HG03565 (cell line): ENCODE results near the gene LBP.
"Not testable (repeated sequence)": the region's sequence is repeated elsewhere in the genome, so short reads cannot be mapped to it uniquely, and the experiment has no call there.

Source experiments
- ATAC-seq: cut with Tn5 transposase; IDR thresholded peaks from one replicate; pipeline ENCODE4 v1.9.1; 2021; ENCODE audit warnings: mild to moderate bottlenecking, moderate library complexity; ENCODE audit not compliant: unreplicated experiment

The LBP gene

DNA sequence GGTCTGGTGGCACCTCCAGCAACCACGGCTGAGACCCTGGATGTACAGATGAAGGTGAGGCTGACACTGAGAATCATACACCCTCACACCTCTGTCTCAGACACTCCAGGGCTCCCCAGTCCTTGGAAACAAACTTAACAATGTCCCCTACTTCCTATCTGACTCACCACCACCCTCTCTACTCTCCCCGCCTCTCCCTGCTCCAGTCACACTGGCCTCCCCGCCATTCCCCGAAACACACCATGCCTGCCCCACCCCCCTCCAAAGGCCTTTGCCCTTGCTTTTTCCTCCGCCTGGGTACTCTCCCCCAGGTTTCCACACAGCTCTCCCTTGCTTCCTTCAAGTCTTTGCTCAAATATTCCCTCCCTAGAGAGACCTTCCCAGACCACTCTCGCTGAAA, 26.1 kb upstream of the LBP start:
- no peak for ATAC-seq

DNA sequence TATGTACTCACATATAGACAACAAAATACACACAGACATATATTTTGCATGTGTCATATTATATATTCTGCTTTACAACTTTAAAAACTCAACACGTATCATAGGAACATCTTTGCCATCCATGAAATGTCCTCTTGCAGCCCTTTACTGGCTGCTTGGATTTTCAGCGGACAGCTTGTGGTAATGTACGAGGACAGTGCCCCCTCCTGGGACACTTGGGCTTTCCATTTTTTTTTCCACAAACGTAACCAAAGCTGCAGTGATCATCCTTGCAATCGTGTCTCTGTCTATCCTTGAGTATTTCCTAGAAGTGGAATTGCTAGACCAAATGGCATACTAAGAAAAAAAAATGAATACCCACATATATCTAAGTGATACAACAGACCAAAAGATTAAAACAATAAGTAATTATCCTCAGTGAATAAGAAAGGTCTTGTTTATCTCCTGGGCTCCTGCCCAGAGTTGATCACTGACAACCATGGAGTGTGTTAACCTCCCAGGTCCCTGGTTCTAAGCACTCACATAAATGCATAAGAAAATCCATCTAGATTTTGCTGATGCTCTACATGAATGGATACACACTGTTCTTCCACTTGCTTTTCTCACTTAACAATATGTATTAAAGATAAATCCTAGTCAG, 24.2 kb upstream of the LBP start:
- ATAC-seq = no peak

DNA sequence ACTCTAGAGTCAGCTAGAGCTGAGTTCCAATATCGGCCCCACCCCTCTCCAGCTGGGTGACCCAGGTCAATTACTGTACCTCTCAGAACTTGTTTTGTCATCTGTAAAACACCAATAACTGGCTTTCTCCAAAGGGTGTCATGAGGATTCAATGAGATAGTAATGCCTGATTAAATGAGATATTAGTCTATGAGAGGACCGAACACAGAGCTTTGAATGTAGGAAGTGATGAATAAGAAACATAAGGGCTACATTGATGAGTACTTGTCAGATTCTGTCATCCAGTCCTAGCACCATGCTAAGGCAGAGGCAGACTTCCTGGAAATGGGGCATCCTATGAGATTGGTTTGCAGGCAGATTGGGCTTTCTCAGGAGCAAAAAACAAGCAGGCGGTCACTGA, 22.1 kb upstream of the LBP start:
- no peak for ATAC-seq

DNA sequence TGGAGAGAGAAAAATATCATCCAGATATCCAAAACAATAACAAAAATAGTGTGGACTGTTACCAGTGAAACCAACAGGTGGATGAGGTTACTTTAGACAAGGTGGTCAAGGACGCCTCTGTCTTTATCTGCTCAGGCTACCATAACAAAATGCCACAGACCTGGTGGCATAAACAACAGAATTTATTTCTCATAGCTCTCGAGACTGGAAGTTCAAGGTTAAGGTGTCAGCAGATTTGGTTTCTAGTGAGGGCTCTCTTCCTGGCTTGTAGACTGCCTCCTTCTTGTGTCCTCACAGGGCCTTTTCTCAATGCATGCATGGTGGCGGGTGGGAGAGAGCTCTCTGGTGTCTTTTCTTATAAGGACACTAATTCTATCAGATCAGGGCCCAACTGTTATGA, 21.1 kb upstream of the LBP start:
- ATAC-seq = no peak

DNA sequence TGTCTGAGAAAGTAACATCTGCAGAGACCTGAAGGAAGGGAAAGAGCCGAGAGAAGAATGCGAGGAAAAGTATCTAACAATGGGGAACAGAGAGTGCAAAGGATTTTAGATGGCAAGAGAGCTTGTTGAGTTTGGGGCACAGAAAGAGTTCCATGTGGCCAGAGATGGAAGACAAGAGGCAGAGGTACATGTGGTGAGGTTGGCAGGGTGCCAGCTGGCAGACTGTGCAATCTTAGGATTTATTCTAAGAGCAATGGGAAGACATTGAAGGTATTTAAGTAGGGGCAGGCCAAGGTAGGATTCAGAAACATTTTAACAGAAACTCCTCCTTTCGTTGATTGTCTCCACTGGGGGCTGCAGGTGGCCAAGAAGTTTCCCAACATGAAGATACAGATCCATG, 20.4 kb upstream of the LBP start:
- ATAC-seq = no peak

DNA sequence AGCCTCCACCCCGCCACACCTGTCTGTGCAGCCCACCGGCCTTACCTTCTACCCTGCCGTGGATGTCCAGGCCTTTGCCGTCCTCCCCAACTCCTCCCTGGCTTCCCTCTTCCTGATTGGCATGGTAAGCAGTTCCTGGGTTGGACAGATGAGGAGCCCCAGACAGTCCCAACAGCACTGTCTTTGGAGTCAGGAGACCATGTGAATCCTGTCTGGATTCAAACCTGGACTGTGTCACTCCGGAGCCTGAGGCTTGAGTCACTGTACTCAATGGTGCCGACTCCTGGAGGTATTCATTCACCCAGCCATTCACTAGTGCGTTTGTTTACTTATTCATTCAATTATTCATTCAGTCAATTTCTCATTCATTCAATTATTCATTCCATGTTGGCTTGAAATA, 20.0 kb upstream of the LBP start:
- ATAC-seq = no peak

DNA sequence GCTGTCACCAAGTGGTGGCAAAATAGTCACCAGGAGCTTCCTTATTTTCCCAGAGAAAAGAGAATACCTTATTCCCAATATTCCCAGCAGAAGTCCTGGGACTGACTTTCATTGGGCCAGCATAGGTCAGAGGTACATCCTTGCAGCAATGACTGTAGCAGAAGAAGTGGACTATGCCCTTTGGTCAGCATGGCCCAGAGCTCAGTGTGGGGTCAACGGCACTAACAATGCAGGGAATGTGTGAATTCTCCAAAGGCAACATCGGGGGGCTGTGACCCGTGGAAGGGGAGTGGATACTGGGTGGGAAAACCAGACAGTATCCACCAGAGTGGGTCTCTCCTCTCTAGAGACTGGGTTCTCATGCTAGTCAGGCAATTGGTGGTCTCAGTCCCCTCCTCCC, 15.6 kb upstream of the LBP start:
- ATAC-seq = no peak

DNA sequence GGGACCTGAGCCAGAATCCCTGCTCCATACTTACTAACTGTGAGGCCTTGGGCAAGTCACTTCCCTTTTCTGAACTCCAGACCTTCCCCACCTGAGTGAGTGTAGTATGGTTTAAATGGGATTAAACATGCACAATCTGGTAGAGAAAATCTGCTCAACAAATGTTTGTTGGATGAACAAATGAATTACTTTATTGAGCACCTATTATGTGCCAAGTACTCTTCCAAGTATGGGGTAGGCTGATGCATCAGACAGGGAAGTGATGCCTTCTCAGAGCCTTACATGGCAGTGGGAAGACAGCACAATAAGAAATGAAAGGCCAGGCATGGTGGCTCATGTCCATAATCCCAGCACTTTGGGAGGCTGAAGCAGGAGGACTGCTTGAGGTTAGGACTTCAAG, 15.0 kb upstream of the LBP start:
- ATAC-seq = no peak

DNA sequence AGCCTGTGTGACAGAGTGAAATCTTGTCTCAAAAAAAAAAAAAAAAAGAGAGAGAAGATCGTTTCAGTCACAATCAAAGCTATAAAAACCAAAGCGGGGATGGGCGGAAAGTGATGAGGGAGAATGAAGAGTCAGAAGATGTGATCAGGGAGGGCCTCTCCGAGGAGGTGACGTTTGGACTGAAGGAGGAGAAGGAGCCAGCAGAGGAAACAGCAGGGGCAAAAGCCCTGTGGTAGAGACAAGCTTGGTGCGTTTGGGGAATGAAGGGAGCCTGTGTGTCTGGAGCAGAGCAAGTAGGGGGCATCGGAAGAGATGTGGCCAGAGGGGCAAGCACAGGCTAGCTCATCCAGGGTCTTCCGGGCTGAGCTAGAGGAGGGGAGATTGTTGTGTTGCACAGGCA, 14.5 kb upstream of the LBP start:
- no peak for ATAC-seq

DNA sequence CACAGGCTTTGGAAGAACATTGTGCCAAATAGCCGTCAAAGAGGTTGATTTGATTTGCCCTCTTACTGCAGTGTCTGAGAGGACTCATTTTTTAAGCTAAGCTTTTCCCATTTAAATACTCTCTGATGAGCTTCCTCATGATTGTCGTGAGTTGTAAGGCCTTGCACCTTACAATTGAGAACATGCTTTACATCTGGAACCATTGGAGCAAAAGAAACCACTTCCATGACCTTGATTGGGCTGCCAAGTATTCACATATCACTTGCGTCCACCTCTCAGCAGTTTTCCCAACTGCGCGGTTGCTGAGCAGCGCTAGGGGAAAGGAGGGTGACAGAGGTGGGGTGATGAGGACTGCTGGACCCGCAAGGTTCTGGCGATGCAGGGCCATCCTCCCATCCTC, 12.3 kb upstream of the LBP start:
- no peak for ATAC-seq

DNA sequence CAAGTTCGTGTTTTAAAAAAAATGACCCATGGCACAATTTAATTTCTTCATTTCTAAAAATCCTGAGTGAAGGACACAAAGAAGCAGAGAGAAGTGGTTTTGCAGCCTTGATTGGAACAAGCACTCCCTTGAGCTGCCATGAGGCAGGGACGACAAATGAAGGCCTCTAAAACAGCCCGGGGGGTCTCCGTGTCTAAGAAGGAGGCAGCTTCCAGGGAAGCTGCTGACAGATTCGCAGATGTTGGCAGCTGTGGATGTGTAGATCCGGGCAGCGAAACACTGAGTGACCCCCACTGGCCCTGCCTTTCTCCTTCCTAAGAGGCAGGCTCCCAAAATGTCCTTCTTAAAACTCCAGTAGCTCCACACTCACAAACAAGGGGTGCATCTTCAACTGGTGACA, 9.6 kb upstream of the LBP start:
- no peak for ATAC-seq

DNA sequence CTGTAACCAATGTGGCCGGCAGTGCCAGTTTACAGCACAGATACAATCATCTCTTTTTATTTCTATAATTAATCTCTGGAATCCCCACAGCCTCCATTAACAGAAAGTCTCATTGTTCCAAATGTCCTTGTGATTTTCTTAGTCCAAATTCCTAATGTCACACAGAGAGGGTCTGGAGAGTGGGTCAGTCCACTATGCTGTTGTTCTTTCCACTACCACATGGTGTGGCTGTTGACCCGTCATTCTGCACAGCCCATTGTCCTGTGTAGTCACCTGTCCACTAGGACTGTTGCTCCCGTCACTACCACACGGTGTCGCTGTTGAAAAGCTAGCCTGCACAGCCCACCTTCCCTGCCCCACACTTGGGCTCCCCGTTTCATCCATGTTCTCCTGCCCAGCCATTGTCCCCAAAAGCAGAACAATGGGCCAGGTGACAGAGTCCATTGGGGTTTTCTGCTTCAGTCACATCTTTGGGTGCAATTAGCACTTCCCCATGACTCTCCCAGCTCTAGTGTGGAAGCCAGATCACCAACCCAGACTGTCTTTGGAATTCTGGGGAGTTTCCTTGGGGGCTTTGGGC, 8.6 kb upstream of the LBP start:
- no peak for ATAC-seq

DNA sequence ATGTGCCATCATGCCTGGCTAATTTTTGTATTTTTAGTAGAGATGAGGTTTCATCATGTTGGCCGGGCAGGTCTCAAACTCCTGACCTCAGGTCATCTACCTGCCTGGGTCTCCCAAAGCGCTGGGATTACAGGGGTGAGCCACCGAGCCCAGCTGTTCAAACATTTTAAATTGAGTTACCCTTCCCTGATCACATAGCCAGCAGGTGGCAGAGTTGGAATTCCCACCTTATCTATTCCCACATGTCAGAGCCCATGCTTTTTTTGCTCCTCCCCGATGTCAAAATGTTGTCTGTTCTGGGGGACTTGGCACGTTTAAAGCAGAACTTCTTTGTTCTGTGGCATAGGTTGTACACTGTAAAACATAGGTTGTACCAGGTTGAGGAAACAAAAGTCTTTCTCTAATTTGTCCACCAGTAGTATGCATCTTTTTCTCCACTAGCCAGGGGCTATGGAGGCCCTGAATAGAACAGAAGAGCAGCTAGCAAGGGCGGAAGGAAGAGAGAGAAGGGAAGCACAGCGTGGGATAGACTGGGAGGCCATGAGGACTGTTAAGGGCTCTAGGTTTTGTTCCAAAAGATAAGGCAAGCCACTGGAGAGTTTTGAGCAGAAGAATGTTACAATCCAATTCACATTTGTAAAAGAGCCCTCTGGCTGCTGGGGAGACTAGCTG, 7.3 kb upstream of the LBP start:
- ATAC-seq = no peak

DNA sequence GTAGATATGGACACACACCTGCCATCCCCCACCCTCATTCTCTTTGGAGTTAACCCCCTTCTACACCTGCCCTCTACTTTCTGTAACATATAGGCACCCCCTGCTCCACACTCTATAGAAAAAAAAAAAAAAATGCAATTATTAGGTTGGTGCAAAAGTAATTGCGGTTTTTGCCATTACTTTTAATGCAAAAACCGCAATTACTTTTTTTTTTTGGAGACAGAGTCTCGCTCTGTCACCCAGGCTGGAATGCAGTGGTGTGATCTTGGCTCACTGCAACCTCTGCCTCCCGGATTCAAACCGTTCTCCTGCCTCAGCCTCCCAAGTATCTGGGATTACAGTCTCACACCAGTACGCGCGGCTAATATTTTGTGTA, 6.8 kb upstream of the LBP start:
- ATAC-seq = not testable (repeated sequence)

DNA sequence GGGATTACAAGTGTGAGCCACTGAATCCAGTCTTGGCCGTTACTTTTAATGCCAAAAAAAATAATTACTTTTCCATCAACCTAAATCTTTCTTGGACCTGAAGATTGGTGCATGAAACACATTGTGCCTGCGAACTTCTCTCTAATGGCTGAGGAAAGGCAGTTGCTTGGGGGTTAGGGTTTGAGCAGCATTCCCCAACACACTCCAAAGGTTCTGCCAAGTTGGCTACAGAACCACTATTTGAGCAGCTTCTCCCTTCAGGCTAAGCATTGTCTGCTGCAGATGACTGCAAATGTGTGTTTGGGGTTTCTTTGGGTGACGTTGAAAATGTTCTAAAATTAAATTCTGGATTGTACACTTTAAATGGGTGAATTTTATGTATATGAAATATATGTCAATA, 6.3 kb upstream of the LBP start:
- no peak for ATAC-seq

DNA sequence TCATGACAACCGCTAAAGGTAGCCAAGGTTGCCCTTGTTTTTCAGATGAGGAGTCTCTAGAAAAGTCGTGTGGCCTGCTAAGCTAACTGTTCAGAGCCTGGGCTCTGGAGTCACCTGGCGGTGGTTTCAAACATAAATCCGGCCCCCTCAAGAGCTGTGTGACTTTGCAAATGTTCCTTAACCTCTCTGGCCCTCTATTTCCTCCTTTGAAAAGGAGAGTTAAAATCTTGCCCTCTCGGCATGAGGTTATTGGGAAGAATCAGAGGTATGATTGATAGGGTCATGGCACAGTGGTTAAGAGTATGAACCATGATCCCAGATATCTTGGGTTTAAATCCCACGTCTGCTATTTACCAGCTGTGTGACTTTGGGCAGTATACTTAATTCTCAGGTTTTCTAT, 5.6 kb upstream of the LBP start:
- no peak for ATAC-seq

DNA sequence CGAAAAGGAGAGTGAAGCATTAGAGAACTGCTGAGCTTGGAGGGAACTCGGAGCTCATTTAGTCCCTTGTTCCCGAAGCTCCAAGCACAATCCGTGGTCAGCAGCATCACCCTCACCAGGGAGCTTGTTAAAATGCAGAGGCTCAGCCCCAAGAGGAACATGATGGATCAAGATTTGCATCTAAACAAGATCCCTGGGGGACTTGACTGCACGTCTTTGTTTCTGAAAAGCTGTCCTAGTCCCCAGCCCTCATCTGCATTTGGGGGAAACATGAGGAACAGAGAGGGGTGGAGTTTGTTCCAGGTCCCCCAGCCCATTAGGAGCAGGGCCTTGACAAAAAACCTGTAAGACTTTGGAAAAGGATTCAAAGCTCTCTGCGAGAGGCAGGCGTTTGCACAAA, 4.1 kb upstream of the LBP start:
- no peak for ATAC-seq

DNA sequence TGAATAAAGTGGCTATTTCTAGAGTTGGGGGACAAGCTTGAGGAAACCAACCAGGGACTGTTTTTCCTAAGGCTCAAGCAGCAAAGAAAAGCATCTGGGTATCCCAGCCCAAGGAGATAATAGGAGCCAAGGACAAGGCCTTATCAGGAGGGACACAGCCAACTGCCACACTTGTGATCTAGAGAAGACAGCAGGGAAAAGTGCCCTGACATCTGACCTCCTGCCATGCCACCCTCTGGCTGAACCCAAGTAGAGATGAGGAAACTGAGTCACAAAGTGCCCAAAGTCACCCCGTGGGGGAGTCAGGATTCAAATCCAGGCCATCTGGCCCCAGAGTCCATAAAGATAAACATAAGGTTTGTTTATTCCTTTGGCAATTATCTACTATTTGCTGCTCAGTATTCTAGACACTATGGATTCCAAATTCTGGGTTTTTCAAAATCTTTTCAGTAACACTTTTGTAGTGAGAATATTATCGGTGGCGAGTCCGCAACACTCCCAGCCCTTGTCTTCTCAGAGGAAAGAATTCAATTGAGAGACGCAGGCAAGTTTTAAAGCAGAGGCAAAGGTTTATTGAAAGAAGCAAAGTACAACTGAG, 3.5 kb upstream of the LBP start:
- no peak for ATAC-seq

DNA sequence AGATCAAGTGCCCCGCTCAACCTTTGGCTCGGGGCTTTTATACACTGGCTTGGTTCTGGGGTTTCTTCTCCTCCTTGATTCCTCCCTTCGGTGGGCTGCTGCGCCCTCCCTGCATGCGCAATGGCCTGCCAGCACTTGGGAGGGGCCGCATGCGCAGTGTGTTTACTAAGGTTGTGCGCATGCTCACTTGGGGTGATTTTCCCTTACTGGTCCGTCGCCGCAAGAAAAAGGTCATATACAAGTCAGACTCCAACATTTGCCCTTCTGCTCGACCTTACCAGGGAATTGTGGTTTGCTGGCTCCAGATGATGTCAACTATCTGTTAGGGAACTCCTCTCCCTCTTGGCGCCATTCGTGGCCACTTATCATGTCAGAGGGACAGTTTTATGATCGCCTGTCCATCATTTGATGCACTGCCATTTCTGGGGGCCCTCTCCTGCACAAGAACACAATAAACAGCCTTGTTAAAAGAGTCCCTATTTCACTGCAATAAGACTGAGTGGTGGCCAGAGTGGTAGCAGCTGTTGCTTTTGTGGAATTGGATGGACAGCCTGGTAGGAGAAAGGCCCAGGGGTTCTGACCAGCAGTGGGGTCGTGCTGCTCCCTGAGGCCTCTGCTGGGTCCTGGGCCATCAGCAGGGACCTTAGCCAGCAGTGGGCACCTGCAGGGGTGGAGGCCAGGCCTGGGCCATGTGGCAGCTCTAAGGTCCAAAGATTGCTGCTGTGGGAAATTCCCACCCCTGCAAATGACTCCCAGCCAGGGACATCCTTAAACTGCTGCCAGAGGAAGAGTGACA, 2.8 kb upstream of the LBP start:
- ATAC-seq = no peak

DNA sequence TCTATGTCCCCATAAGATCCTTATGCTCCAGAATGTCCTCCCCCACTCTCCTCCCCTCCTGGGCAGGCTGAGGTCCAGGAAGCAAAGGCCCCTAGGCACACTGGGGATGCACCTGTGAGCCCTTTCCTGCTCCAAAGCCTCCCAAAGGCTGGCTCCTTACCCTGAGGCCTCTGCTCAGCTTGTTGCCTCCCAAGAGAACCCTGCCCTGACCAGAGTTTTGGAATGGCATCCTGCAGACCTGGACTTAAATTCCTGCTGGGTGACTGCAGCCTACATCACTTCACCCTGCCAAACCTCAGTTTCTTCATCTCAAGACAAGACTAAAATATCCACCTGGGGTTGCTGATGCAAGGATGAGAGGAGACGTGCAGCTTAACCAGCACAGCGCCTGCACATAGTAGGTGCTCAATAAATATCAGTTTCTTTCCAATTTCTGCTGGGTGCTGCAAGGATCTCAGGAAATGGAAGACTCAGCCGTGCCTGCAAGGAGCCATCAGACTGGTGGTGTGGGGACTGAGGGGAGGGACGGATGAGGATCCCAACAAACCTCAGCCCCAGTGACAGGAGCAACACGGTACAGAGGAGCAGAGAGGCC, 2.1 kb upstream of the LBP start:
- no peak for ATAC-seq

DNA sequence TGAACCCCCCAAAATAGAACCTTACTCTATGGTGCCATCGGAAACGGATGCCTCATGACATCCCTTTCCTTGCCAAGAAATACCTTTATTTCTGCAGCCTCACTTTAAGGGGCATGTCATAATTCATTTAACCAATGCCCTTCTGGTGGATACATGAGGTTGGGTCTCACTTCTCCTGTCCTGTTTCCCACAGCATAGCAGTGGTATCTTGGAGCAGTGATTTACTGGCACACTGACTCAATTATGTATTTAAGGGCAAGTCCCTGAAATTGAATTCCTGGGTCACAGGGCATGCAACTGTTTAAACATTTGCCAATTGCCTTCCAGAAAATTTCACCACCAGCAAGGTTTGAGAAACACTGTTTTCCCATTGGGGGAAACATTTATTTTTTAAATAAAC, 639 bp upstream of the LBP start:
- no peak for ATAC-seq
